Measurements from ENCODE around the gene ARHGEF16.

Gene ARHGEF16

DNA sequence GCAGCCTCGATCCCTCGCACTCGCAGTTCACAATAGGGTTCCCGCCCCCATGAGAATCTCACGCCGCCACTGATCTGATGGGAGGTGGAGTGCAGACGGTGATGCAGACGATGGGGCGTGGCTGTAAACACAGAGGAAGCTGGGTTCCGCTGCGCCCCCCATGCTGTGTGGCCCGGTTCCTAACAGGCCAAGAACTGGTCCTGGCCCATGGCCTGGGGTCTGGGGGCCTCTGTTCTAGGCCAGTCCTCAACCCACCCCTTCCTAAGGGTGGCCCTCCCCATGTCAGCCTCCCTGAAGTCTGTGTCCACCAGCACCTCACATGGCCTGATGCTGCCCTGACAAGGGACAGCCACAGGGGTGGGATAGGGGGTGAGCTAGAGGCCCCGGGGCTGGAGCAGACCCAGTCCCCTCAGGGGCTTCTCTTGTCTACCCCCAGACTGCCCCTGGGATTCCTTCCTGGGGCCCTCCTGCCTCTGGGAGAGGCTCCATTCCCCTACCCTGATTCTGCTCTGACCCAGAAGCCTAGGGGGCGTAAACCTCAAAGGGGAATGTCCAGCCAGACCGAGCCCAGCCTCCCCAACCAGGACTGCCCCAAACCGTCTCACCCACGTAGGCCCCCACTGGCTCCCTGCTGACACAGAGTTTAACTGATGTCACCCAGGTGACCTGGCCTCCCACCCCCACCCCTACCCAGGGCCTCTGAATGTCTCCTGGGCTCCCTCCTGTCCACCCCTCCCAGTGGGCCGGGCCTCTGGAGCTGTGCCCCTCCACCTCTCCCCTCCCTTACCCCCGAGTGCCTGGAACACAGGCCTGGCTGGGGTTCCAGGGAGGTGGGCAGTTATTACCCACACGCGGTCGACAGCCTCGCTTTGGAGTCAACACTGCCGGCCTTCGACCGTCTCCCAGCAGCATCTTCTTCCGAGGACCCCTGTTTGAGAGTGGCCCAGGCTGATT lies 14.8 kb upstream of the ARHGEF16 start:
- DNase-seq = no peak

DNA sequence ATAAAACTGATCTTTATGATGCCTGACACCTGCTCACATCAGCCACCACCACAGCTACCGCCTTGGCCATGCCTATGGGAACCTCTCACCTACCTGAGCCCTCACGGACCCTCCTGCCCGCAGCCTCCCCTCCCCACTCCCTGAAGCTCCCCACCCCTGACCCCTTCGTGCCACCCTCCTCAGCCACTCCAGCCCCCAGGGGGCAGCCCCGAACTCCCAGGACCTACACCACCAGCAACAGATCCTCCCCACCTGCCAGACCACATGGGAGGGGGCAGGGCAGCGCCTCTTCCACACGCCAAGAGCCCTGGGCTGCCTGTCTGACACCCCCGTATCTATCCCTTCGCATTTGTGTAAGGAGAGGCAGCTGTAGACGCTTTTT lies 14.2 kb upstream of the ARHGEF16 start:
- DNase-seq = no peak

DNA sequence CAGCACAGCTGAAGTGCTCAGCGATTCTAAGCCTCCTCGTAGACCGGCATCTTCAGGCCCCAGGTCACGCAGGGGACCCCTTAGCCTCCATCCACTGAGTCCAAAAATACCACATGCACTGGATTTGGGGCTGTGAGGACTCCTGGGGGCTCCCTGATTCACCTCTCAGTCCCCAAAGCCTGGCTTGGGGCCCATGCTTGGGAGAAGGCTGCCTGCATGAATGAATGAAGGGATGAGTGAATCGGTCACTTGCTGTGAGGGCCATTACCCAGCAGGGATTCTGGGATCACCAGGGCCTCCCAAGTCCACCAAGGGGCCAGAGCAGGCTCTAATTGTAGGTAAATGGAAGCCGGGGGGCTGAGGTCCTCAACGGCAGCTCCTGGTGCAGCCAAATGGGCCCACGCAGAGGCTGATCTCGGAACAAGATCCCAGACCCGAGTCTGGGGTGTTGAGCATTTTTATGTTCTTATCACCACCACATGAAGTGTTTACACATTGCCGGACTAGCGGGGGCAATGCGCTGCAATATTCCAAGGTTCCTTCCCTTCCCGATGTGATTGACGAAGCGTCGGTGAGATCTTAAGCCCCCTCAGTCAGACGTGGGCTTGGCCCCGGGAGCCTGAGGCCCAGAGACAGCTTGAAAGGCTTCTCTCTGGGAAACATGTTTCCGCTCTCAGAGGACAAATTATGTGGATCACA lies 13.6 kb upstream of the ARHGEF16 start:
- DNase-seq = no peak

DNA sequence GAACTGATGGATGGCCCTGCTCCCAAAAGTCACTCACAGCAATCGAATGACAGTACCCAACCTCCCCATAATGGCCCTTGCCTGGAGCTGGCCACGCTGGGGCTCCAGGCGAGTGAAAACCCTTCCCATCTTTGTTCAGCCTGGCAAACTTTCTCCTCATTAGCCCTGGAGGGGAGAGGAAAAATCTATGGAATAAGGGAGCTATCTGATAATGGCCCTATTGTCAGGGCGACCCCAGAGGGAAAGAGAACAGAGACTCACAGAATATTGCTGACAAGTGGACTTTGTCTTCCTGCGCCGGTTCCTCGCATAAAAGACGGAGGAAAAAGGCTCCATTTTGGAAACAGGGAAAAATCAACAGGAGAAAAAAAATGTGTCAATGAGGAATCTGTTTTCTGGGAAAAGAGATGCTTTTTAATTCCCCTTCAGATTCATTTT lies 13.0 kb upstream of the ARHGEF16 start:
- no peak for DNase-seq

DNA sequence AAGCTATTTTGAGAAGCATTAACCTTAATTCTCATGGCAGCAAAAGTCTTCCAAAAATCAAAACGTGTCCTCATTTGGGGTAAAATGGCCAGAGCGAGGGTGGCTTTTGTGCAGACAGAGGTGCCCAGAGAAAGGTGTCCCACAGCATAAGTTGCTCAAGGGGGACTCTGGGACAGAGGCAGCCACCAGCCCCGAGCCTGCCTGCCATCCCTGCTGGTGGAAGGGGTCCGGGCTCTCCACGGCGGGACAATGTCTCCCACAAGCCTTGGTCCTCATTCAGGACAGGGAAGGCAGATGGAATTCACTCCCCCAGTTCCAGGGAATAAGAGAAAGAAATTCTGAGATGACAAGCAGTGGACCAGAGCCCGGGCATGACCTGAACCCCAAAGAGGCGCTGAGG lies 12.6 kb upstream of the ARHGEF16 start:
- no peak for DNase-seq

DNA sequence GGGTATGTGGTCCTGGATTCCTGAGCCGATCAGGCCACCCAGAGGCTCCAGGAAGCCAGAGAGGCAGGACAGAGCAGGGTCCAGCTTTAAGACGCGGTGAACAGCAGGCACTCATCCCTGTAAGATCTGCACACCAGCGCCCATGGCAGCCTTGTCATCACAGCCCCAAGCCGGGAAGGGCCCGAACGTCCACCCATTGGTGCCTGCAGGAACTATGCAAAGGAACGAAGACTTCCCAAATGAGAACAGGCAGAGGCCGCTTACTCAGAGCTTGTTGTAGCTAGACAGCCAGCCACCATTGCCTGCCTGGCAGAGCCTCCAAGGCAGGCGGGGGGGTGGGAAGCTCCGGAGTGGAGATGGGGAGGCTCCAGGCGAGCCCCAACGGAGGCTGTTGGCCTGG lies 12.1 kb upstream of the ARHGEF16 start:
- no peak for DNase-seq

DNA sequence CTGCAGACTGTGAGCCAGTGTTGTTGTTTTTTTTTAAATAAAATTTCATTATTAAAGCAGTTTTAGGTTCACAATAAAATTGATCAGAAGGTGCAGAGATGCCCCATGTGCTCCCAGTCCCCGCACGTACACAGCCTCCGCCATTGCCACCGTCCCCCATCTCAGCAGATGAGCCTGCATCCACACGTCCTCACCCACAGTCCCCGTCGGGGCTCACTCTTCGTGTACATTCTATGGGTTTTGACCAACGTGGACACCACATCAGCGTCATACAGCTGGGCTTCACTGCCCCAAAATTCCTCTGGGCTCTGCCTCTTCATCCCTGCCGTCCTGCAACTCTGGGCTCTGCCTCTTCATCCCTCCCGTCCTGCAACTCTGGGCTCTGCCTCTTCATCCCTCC lies 11.6 kb upstream of the ARHGEF16 start:
- DNase-seq = no peak

DNA sequence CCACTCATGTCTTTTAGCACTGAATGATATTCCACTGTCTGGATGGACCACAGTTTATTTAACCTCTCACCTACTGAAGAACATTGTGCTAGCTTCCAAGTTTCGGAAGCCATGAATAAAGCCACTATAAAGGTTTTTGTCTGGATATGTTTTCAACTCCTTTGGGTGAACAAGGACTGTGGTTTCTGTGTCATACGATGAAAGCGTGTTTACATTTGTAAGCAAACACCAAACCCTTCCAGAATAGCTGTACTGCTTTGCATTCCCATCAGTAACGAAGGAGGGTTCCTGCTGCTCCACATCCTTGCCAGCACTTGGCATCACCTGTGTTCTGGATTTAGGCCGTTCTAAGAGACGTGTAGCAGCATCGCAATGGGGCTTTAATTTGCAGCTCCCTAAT lies 10.7 kb upstream of the ARHGEF16 start:
- DNase-seq = no peak

DNA sequence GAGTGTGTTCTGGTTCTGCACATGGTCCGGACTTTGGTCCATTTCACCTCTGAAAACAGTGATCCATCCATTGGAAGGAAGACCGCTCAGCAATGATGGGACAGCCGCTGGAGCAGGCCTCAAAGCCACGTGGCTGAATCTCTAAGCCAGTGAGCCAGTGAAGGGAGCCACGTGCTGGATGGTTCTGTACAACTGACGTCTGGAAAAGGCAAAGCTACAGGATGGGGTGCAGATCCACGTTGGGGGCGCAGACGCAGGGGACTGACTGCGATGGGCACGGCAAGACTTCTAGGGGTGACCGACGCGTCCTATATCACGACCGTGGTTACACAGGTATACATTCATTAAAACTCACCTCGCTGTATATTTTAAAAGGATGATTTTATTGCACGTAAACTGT lies 10.2 kb upstream of the ARHGEF16 start:
- DNase-seq = no peak

DNA sequence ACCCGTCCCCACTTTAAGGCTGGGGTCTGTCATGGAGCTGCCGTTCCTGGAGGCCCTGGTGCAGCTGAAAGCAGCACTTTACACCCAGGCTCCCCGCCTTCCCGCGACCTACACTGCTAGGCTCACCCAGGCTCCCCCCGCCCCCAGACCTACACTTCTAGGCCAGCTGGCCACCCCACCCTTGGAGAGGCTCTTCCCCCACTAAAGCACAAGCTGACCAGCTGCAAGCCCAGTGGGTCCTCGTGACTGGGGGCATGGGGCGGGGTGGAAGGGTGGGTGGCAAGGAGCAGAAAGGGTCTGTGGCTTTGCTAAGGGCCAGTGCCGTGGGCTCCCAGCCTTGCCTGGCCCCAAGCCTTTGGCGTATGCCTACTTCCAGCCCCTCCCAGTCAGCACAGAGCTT lies 9.7 kb upstream of the ARHGEF16 start:
- DNase-seq = no peak

DNA sequence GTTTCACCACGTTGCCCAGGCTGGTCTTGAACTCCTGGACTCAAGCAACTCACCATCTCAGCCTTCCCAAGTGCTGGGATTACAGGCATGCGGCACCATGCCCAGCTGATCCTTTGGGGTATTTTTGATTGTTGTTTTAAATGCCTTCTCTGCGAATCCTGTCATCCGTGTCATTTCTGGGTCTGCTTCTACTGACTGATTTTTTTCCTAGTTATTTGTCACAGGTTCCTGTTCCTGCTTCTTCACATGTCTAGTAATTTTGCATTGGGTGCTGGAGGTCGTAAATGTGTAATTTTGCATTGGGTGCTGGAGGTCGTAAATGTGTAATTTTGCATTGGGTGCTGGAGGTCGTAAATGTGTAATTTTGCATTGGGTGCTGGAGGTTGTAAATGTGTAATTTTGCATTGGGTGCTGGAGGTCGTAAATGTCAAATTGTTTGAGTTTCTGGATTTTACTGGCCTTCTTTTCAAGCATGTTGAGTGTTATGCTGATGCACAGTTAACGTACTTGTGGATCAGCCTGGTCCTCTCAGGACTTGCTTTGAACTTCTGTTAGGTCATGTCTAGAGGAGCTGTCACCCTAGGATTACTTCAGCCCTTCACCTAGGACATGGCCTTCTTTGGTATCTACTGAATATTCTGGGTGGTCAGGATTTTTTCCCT lies 4.1 kb upstream of the ARHGEF16 start:
- DNase-seq = no peak

DNA sequence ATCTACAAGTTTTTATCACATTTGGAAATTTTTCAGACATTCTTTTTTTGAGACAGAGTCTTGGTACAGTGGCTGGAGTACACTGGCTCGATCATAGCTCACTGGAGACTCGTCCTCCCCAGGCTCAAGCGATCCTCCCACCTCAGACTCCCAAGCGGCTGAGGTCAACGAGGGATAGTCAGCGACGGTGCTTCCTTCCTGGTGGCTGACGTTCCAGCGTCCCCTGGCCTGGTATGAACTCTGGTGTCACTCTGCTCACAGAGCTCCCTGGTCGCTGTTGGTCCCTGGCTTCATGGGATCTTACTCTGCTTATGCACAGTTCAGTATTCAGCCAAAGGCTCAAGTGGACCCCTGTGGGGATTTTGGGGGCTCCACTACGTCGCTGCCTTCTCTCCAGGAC lies 3.5 kb upstream of the ARHGEF16 start:
- no peak for DNase-seq

DNA sequence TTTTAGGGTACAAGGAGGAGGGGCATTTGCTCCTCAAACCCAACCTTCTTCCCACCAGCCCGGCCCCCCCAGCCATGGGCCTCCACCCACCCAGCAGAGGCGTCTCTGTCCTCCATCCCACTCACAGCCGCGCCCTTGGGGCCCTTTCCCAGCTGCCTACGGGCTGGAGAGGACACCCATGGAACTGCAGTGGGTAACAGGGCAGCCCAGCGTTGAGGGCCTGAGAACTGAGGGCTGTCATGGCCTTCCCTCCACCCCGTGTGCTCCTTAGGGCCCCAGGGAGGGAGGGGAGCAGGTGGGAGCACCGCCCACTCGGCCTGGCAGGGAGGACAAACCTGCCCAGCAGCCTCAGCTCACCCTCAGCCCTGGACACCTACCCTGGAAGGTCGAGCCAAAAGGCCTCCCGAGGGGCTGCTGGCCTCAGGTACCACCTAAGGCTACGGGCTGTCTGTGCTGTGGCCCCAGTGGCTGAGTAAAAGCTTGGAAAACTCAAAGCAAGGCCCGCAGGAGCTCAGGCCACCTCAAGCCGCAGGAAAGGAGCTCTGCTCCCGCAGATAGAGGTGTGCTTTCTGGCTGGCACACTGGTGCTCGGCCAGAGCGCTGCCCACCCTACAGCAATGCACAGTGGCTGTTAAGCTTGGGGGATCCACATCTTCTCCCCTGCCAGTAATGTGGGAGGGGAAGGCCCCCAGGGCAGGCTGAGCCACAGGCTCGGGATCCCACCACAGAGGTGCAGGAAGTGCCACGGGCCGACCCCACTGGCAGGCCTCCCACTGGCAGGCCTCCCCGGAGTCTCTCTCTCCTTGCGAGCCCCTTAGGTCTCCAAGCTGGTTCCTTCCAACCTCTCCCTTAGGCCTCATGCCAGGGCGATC lies 2.2 kb upstream of the ARHGEF16 start:
- no peak for DNase-seq

DNA sequence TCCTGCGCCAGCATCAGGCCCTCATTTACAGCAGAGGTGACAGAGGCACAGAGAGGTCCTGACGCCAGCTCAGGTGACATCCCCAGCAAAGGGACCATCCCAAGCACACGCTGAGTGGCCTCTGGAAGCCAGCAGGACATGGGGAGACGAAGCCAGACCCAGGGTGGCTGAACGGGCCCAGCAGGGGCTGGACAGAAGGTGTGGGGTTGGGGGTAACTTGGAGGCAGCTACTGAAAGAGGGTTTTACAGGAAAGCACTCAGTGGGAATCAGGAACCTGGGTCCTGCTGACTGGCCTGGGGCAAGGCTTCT lies 1.6 kb upstream of the ARHGEF16 start:
- DNase-seq = no peak

DNA sequence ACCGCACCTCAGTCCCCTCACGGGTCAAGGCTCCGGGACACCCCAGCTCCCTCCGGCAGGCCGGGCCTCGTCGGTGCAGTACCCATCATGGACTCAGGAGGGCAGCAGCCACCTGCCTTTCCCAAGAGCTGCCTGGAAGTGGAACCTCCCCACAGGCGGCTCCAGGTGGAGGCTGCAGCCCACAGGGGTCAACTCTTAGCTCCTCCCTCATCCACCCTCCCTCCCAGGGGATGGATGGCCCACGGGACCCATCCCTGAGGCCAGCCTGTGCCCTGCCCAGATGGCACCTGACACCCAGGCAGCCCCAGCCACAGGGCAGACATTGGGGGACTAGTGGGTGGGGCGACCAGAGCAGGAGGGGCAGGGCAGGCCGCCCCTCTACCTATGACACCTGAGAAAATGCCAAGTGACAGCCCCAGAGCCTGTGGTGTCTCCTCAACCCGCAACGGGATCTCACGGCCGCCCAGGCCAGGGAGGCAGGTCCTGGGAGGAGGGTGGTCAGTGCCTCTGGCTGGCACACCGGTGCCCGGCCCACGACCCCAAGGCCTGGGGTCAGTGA lies 1.2 kb upstream of the ARHGEF16 start:
- DNase-seq = no peak

DNA sequence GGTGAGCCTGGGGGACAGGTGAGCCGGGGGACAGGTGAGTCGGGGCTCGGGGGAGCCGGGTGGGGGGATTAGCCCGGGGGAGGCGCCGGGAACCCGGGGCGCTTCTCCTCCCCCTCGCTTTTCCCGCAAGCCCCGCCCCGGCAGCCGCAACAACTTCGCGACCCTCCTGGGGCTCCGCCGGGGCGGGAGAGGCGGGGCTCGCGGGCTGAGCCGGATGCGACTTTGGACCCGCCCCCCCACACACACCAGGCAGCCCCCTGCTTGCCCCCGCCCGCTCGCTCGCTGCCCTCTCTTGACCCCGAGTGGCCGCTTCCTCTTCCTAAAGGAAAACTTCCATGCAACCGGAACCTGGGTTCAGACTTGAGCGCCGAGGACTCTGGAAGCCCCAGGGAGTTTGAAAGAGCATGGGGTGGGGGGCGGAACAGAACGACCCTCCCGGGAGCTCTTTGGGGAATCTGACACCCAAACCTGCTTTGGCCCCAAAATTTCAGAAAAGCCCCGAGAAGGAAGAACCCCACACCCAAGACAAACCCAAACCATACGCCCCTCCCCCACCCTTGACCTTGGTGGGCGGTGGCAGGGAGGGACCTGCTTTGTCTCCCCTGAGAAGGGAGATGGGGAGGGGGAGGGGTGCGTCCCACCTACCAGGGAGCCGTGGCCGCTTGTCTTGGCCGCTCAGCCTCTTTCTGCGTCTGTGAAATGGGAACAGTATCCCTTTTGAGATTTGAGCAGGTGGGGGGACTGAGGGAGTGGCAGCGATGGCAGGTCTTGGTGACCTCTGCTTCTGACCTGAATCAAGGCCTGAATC lies 550 bp downstream of the ARHGEF16 start:
- no peak for DNase-seq

DNA sequence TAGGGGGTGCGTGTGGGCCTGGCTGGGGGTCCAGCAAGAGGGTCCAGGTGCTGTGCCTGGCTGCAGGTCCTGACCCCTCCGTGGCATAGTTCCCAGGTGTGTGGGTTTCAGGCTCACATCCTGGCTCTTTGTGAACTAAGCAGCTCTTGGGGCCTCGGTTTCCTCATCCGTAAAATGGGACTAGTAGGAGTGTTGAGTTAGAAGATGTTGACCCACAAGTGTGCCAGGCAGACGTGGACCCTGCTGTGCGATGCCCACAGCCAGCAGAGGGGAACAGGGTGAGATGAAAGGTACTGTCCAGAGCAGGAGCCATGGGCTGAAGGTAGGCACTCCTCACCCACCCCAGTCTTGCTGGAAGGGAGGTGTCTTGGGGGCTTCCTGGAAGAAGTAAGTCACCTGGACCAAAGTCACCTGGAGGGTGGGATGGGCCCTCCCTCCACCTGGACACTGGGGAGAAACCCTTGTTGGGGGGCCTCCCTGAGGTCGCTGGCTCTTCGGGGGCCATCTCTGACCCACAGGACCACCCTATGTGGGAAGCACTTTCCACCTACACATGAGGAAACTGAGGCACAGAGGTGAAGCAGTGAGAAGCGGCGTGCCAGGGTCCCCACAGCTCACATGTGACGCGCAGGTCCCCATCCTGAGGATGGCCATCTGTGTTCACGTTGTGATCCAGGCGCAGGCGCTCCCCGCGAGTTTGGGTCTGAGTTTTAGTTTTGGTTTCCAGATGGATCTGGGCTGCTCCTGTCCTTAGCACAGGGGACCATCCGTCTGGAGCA lies 1.4 kb downstream of the ARHGEF16 start:
- no peak for DNase-seq

DNA sequence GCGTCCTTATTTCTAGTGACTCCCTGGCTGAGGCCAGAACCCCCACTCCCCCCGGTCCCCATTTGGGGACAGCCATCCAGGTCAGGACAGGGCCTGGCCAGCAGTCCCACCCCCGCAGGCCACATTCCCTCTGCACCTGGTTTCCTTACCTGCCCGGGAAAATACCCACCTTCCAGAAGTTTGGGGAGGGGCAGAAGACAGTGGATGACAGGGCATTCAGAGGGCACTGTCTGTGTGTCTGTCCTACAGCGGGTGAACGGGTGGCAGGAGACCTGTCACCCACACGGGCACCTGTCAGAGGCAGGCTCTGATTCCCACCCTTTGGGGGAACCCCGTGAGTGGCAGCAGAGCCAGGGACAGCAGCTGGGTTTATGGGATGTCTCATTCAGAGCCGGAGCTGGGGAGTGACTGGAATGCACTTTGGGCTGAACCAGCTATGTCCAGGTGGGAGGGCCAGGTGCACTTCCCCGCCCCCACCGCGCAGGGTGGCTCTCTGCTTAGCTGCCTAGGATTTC lies 2.0 kb downstream of the ARHGEF16 start:
- no peak for DNase-seq

DNA sequence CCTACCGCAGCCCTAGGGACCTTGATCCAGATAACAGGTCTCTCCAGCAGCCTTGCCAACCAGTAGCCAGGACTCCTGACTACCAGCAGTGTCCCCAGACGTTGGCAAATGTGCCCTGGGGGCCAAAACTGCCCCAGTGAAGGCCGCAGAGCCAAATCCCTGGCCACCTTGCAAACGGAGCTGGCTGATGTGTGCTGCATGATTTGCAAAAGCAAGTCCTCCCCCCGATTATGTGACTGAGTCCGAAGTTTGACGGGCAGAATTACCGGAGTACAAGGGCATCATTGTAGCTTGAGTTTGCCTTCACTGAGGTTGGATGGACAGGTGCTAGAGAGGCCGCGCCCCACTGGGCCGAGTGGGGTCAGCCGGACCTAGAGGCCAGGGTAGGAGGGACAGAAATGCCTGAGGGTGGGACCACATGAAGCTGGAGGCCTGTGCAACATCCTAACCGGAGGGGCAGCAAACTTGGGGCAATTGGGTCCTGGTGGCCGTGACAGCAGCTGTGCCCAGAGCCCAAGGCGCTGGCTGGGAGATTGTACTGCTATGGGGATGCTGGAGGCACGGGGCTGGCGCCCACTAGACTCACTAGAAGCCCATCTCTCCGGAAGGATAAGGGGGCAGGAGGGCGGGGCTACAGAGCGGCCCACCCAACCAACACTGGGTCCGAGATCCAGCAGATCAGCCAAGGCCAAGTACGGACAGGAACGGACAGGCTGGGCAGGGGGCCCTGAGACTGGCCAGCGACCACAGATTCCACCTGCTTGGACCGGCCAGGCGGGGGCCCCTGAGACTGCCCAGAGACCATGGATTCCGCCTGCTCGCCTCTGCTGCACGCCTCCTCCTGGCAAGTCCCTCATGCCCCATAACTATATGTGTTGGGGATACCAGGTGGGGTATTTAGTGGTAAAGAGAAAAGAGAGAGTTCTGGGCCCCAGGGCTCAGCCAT lies 2.8 kb downstream of the ARHGEF16 start:
- DNase-seq = no peak

All from NCI-H1417 treated with DMSO at 0.1 percent for 48 hours (cell line).